Effector CD4-positive, alpha-beta T cell (primary cell): ENCODE results near the gene RRM2.

Experiments
- DNase-seq: peaks from one replicate; pipeline ENCODE4 v3.0.0-alpha.2; 2020

RRM2 gene

DNA sequence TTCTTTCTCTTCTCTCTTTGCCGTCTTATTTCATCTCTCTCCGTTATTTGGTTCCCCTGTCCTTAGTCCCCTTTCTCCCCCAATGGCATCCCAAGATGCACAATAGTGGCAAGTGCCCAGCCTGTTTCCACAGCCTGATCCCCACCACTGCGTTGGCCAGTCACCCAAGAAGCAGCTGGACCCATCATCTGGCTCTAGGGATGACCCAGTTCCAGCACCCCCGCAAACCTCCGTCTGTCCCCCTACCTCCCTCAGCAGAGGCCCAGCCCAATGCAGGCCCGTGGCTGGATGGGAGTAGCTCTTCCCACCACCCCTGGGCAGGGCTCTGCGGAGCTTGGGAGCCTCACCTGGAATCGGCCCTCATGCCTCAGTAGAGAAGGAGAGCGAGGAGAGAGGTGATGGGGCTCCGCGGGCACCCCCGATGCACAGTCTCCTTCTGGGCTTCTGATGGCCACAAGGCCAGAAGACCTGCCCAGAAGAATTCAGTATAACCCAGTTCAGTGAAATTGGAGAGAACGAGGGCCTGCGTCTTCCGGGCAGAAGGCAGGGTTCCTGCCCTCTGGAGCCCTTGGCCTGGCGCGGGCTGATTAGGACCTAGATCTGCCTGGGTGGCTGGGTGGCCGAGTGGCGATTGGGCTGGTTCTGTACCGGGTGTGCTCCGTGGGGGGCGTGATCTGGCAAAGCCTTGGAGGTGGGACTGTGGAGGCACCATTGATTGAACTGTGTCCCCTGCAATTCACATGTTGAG is 50.9 kb downstream of the RRM2 start:
- no peak for DNase-seq

GRCh38 chr2:10174173-10174572 is 51.6 kb downstream of the RRM2 start:
- no peak for DNase-seq

DNA sequence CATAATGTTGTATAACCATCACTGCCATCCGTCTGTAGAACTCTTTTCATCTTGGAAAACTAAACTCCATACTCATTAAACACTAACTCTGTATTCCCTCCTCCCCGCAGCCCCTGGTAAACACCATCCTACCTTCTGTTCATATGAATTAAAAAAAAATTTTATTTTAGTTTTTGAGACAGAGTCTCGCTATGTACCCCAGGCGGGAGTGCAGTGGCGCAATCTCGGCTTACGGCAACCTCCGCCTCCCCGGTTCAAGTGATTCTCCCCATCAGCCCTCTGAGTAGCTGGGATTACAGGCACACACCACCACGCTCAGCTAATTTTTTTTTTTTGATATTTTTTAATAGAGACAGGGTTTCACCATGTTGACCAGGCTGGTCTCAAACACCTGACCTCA is 52.9 kb downstream of the RRM2 start:
- no peak for DNase-seq

DNA sequence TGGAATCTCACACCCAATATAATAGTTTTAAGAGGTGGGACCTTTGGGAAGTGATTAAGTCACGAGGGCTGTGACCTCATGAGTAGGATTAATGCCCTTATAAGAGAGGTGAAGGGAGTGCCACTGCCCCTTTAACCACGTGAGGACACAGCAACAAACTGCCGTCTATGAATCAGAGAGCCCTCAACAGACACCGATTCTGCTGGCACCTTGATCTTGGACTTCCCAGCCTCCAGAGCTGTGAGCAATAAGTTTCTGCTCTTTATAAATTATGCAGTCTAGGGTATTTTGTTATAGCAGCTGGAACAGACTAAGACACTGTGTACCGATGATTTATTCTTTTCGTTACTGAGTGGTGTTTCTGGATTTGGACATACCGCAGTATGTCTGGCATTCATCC is 56.2 kb downstream of the RRM2 start:
- DNase-seq, result no peak

DNA sequence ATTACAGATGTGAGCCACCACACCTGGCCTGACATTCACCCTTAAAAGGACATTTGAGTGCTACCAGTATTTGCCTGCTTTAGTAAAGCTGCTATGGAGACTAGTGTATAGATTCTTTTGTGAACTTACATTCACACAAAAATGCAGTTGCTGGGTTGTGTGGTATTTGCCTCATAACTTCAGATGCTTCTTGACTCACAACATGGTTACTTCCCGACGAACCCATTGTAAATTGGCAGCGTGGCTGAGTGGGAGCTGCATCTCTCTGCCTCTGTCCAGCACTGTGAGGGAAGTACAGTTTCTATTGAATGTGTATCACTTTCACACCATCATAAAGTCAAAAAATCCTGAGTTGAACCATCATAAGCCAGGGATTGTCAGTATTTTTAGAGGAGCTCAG is 56.9 kb downstream of the RRM2 start:
- no peak for DNase-seq

DNA sequence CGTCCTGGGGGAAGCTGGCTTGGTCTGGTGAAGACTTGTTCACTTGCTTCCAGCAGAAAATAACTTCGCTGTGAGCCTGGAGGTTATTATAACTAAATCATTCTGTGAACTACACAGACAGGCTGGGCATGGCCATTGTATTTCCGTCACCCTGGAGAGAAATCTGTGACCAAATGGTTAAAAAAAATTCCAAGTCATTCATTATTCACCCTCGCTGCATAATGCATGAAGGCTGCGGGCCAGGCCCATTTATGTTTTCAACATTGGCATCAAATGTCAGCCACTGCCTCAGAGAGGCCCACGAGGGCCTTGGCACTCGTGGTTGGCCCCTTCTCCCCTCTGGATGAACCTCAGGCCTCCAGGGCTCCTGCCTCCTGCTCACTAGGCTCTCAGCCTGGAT is 57.7 kb downstream of the RRM2 start:
- DNase-seq, result no peak
